H1 (cell line): ENCODE results near the gene PTPRF. TPM values are rescaled to one million over a fixed set of nuclear protein-coding genes. Genes with fewer than 3 reads are reported as not detected.

Experiments used
- ASH2L ChIP-seq: fragments of 200-600, 300-600 bp; sonication (generic); IDR thresholded peaks from one replicate; pipeline ENCODE4 v1.7.1; 2017; ENCODE audit warnings: low read length
- E2F6 ChIP-seq: IDR thresholded peaks from 2 replicates; pipeline ENCODE4 v1.6.1; 2012; ENCODE audit warnings: inconsistent platforms
- POLR2AphosphoS5 ChIP-seq: IDR thresholded peaks from 2 replicates; pipeline ENCODE4 v1.6.1; 2011; ENCODE audit warnings: low read depth, low read length
- RAD21 ChIP-seq, 2 experiments: IDR thresholded peaks in 1 of 2; conservative IDR thresholded peaks in 1 of 2; 2 replicates each; pipeline ENCODE4 v1.6.1; 2011; ENCODE audit warnings: low read depth in 2 of 2, low read length in 2 of 2, improper control_type of control experiment in 1 of 2, inconsistent platforms in 1 of 2, mild to moderate bottlenecking in 1 of 2, moderate library complexity in 1 of 2
- polyA plus RNA-seq, 7 experiments: library from polyadenylated mRNA; depleted of rRNA in 3 of 7; stranded (reverse) in 5 of 7; unstranded in 2 of 7; fragments of >200 nt in 5 of 7; fragments of 200-250 nt in 2 of 7; gene quantifications; 1 replicate in 5 of 7; 2 replicates in 1 of 7; 4 replicates in 1 of 7; pipeline versions ENCODE4 v1.2.1 to v1.2.3, GENCODE V29; 2011 to 2013; ENCODE audit warnings: missing spikeins in 2 of 7, mixed read lengths in 2 of 7
- total RNA-seq: library from RNA; stranded (reverse); fragmentation: NEBNext Ultra II Directional; extraction: Animal tissue kit (Norgen Biotek cat#: 25700); gene quantifications from 2 replicates; pipeline ENCODE4 v1.2.1, GENCODE V29; 2021

PTPRF gene
- total and polyA plus RNA-seq, 2 of the 8 experiments (the other 6 are each of a cell fraction or from before 2014, with no cell fraction given) = 136 to 231 TPM

GRCh38 chr1:43614891-43615290, 84.2 kb downstream of the PTPRF start (continued):
- TF ChIP-seq RAD21 (IDR thresholded peaks at IDR 0.05 in 1 of 2, conservative IDR thresholded peaks at IDR 0.05 in 1 of 2; ENCODE audit: low read depth in 2 of 2, low read length in 2 of 2) (no peak), ASH2L (no peak), E2F6 (no peak), POLR2AphosphoS5 (no peak)
